GM12875 (cell line): ENCODE results near the gene CST7.

ENCODE experiments used
- H3K4me3 ChIP-seq: one replicate; pipeline ENCODE4 v1.5.1; 2011; ENCODE audit warnings: low read depth, low read length, control low read depth
- TF ChIP-seq, protein P1 (sequence below): IDR thresholded peaks from 2 replicates; pipeline ENCODE4 v1.5.1; 2011; ENCODE audit warnings: low read depth, mild to moderate bottlenecking, control low read depth, inconsistent platforms, low read length, moderate library complexity, borderline replicate concordance; ENCODE audit not compliant: insufficient read depth

The CST7 gene

DNA sequence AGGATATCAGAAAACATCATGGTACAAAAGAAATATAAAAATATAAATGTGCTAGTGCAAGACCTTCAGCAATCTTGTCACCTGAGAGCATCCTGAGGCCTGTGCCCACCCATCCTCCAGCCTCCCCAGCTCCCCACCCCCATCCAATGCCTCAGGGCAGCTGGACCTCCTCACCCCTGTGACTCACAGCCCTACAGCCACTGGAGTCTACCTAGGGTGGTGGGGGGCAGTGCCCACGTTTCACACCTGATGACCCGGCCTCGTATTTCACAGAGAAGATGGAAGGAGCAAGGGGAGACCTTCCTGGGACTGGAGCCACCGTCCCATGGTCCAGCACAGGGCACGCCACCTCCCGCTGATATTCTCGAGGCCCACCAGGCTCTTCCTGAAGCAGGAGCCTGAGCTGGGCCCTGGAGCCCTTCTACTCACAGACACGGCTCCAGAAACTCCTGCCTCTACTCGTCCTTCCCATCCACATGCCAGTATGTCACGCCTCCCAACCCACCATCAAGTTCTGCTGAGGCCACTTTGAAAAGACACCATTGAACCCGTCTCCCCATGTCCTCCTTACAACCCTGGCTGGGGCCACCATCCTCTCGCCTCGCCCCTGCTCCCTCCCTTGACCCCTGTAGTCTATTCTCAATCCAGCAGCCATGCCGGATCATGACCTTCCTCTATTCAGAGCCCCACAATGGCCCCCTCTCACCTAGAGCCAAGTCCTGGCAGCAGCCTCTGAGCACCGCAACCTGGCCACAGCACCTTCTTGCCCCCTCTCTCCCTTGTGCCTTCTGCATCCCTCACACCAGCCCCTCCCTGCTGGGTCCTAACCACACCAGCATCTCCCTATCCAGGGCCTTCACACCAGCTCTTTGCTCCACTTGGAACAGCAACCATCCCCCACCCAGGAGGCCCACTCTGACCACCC lies 30.2 kb downstream of the CST7 start:
- TF ChIP-seq, protein P1, sequence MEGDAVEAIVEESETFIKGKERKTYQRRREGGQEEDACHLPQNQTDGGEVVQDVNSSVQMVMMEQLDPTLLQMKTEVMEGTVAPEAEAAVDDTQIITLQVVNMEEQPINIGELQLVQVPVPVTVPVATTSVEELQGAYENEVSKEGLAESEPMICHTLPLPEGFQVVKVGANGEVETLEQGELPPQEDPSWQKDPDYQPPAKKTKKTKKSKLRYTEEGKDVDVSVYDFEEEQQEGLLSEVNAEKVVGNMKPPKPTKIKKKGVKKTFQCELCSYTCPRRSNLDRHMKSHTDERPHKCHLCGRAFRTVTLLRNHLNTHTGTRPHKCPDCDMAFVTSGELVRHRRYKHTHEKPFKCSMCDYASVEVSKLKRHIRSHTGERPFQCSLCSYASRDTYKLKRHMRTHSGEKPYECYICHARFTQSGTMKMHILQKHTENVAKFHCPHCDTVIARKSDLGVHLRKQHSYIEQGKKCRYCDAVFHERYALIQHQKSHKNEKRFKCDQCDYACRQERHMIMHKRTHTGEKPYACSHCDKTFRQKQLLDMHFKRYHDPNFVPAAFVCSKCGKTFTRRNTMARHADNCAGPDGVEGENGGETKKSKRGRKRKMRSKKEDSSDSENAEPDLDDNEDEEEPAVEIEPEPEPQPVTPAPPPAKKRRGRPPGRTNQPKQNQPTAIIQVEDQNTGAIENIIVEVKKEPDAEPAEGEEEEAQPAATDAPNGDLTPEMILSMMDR: no peak

DNA sequence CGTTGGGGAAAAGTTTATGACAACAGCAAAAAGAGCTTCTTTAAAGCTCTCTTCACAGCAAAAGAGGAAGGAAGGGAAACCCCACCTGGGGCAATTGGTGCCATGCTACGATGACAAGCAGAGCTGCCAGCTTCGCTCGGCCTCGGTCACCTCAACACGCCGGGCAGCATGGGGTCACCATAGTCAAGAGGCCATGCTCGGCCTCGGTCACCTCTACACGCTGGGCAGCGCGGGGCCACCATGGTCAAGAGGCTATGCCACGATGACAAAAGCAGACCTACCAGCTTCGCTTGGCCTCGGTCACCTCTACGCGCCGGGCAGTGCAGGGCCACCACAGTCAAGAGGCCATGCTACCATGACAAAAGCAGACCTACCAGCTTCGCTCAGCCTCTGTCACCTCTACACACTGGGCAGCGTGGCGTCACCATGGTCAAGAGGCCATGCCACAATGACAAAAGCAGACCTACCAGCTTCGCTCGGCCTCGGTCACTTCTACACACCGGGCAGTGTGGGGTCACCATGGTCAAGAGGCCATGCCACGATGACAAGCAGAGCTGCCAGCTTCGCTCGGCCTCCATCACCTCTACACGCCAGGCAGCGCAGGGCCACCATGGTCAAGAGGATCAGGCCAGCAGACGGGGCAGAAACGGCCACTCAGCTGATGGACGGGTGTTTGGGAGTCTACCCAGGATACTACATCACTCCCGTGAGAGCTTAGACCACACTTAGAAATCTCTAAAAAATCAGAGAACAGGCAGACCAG lies 31.4 kb downstream of the CST7 start:
- TF ChIP-seq, protein P1: no peak

More for the DNA sequence above, 30.2 kb downstream of the CST7 start:
- H3K4me3 ChIP-seq: no peak overlapping the region

DNA sequence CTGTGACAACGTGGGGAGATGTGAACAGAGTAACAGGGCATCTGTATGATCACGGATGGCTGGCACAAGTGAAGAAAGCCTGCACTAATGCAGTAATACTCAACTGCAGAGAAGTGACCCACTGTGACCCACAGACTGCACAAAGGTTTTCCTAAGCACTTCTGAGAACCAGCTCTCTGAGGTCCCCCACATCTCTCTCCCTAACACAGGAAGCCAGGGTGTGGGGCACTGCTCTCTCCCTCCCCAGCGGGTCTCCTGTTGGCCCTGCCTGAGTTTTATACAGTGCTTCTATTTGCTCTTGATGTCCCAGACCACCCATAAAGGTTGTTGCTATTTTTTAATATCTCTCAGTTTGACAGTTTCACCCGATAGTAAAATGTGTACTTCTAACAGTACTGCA lies 32.2 kb downstream of the CST7 start:
- H3K4me3 ChIP-seq: no peak overlapping the region
- TF ChIP-seq, protein P1: no peak

More for the DNA sequence above, 31.4 kb downstream of the CST7 start:
- no peak overlapping the region for H3K4me3 ChIP-seq

DNA sequence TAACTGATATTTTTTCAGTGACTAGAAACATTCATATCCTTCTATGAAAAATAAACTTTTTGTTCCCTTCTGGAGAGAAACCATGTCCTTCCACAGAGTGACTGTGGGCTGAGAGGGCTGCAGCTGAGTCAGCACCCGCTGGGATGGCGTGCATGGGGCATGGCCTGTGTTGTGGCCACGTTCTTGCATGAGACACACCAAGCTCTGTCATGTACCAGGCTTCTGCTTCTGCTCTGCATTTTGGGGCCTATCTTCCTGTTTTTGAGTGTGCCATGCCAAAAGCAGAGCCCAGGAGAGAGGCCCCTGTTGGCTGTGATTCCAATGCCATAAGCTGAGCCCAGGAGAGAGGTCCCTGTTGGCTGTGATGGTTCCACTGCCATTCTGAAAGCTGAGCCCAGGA lies 32.7 kb downstream of the CST7 start:
- TF ChIP-seq, protein P1: no peak
- H3K4me3 ChIP-seq: no peak overlapping the region

DNA sequence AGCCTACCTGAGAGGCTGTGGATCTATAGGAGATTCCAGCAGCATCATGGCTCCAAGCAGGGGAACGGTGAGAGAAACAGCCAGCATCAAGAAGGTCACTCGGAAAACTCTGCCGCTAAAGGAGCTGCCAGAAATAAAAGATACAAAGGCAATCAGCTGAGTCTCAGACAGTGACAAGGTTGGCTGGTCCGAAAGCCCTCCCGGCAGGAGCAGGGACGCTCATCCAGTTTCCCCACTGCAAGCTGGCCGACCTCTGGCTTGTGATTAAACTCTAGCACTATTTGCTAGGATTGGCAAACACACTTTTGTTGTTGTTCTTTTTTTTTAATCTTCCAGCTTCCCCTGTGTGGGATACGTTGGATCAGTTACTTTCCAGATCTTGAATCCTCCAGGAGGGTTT lies 34.8 kb downstream of the CST7 start:
- no peak overlapping the region for H3K4me3 ChIP-seq
- TF ChIP-seq, protein P1: no peak

DNA sequence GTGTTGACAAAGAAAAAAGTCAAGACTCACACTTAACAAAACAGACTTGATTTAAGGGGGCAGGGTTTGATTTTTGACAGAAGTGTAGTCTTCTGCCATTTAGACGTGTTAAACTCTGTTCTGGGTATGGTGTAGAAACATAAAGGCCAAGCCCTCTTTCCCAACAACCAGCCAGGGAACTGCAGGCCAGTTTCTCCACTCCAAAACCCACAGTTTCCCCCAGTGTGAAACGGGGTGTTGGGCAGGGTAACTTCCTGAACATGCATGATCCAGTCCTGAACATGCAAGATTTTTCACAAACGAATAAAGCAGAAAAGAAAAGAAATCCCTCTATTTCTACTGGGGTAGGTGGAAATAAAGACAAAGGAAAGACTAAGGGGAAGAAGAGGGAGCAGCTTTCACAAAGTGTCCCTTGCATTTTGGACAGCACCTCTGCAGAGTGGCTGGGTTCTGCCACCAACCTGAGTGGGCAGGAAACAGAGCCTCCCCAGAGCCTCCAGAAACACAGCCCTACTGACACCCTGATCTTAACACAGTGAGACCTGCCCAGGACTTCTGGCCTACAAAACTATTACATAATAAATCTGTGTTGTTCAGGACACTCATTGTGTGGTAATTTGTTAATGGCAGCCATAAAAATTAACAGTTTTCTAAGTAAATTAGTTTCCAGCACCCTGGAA lies 36.0 kb downstream of the CST7 start:
- TF ChIP-seq, protein P1: no peak
- no peak overlapping the region for H3K4me3 ChIP-seq
